ENCODE measurements around the gene ACTN4.

- TF ChIP-seq POLR2AphosphoS5 (IDR thresholded peaks at IDR 0.05; ENCODE audit: borderline replicate concordance, low read depth, low read length), result no peak
- no peak for TF ChIP-seq EZH2 (IDR thresholded peaks at IDR 0.05)
- no peak for TF ChIP-seq FOXP2 (optimal IDR thresholded peaks at IDR 0.05; ENCODE audit: control extremely low read depth, extremely low read length, insufficient read depth)
Observed at GRCh38 chr19:38690146-38690545, 42.7 kb downstream of the ACTN4 start.

All from SK-N-MC (cell line).